ENCODE data around the gene ATP5F1A. TPM values are rescaled to one million over a fixed set of nuclear protein-coding genes. Genes with fewer than 3 reads are reported as not detected.
A peak's percentile ranks its signal among the peaks of the same experiment; 100 is the strongest.
"Not testable (repeated sequence)": the region's sequence is repeated elsewhere in the genome, so short reads cannot be mapped to it uniquely, and the experiment has no call there.

Gene ATP5F1A
- total RNA-seq, 2 experiments from 2014 or later = 442 to 447 TPM

DNA sequence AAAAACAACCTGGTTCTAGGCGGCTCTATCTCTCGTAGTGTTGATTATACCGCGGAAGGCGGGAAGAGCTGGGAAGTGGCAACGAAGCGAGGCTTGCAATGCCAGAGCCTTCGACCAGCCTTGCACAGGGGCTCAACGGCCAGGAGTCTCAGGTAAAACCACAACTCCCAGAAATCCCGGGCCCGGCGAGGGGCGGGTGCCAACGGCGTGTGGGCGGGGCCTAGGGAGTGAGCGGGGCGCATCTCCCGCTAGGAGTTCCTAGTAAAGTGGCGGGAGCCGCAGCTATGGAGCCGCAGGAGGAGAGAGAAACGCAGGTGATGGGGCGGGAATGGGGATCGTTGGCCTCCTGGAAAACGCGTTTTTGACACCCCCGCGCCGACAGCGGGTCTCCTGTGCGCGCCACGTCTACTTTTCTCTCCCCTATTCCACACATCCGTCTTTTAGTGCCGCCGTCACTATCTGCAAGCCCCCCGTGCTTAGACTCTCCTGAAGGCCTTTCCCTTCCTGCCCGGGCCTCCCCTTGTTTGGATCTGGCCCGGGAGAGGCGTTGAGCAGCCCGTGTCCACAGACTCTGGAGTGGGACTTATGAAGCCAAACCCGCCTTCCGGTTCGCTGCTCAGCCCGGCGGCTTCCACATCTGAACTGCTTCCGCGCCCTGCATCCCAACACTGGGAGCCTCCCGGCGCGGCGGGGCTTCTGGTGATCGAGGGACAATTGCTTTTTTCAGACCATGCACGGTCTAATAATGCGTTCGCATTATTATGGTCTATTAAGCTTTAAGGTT, 6.2 kb upstream of the ATP5F1A start, which contains the start of gene HAUS1:
HAUS1 (plus strand) TSS at position 258 of the 784 bp plus-strand sequence; CDS start at position 285, 27 bp downstream.
- H3K27me3 Mint-ChIP-seq = no peaks in the 10 kb centered on the region
- H3K9me3 Mint-ChIP-seq = no peaks in the 10 kb centered on the region
- H3K4me3 Mint-ChIP-seq = peak within 1 kb of the TSS; percentile 99
- peaks cover 29% of the 10 kb centered on the region for H3K4me1 Mint-ChIP-seq (ENCODE audit: low read depth)
- peak within 1 kb of the TSS; percentile 89 for H3K27ac Mint-ChIP-seq
- POLR2A ChIA-PET = no interaction called here
- peak; percentile 90 for DNase-seq
- H3K36me3 Mint-ChIP-seq = peaks cover 16% of the 10 kb centered on the region
- intact Hi-C loops (cut with micrococcal nuclease) = loop anchor here (2.0 kb wide), 1 partner anchor 52 kb away; no protein-coding TSS in a partner anchor
- CTCF ChIA-PET = interaction anchor here (1.0 kb wide), 1 partner anchor 69 kb away, joined by 3 read pairs; a partner anchor contains a TSS

DNA sequence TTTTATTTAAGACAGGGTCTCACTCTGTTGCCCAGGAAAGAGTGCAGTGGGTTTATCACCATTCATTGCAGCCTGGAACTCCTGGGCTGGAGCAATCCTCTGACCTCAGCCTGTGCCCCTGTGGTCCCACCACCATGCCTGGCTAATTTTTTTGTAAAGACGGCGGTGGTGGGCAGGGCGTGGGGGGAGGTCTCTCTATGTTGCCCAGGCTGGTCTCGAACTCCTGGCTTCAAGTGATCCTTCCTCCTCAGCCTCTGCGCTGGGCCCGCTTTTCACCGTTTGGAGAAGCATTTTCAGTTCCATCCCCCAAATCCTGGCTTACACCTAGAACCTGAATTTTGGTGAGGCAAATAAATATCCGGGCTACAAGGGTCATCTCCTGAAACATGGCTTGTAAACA, 1.4 kb upstream of the ATP5F1A start:
- H3K27me3 Mint-ChIP-seq = no peaks in the 10 kb centered on the region
- H3K36me3 Mint-ChIP-seq = peaks cover 16% of the 10 kb centered on the region
- ChIA-PET CTCF (interaction anchor here (1.0 to 2.4 kb wide), 2 partner anchors 49 to 74 kb away, joined by 3 to 14 read pairs; a partner anchor contains a TSS), POLR2A (interaction anchor here (2.8 kb wide), 1 partner anchor 74 kb away, joined by 14 read pairs; a partner anchor contains a TSS)
- H3K27ac Mint-ChIP-seq = no peak overlapping the region
- H3K4me3 Mint-ChIP-seq = no peak overlapping the region
- H3K9me3 Mint-ChIP-seq = no peaks in the 10 kb centered on the region
- no peak for DNase-seq
- intact Hi-C loops (cut with micrococcal nuclease) = loop anchor here (2.0 to 10.0 kb wide), 2 partner anchors 27 to 1815 kb away; partner anchors contain the start of gene PSTPIP2
- H3K4me1 Mint-ChIP-seq (ENCODE audit: low read depth) = peaks cover 21% of the 10 kb centered on the region

DNA sequence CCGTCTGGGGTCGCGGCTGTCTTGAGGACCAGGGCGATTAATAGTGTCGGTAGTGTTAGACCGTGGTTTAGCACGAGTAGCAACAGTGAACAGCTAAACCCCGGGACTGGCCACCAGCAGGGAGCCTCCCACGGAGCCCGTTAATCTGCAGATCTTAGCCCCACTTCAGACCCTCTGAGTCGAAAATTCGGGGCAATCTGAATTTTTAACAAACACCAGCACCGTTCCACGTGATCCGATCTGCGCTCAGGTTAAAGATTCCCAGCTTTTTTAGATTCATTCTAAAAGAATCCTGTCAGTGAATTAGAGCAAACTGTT, 479 bp upstream of the ATP5F1A start:
- no peak for DNase-seq
- intact Hi-C loops (cut with micrococcal nuclease) = loop anchor here (2.0 to 10.0 kb wide), 2 partner anchors 26 to 1816 kb away; partner anchors contain the start of gene PSTPIP2
- ChIA-PET CTCF (interaction anchor here (1.0 to 2.4 kb wide), 2 partner anchors 50 to 75 kb away, joined by 3 to 14 read pairs; a partner anchor contains a TSS), POLR2A (interaction anchor here (2.8 kb wide), 1 partner anchor 75 kb away, joined by 14 read pairs; a partner anchor contains a TSS)
- Mint-ChIP-seq H3K36me3 (peaks cover 20% of the 10 kb centered on the region), H3K27me3 (no peaks in the 10 kb centered on the region), H3K27ac (peak overlapping the region; percentile 93), H3K4me1 (ENCODE audit: low read depth) (peaks cover 22% of the 10 kb centered on the region), H3K4me3 (peak overlapping the region; percentile 98), H3K9me3 (no peaks in the 10 kb centered on the region)

DNA sequence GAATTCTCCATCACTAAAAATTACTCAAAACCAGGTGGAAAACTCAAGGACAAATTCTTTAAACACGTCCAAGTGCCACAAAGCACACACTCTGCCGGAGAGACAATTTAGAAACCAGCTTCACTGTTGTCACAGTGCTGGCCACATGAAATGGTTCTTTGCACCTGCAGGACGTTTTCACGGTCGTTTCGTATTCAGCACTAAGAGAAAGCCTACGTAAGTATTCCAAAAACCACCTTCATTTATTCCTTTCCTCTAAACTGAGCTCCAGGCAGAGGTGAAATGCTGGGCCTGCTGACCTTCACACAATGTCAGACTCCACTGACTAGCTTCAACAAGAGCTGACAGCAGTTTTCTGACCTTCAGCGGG, 680 bp downstream of the ATP5F1A start:
- Mint-ChIP-seq H3K4me1 (ENCODE audit: low read depth) (peaks cover 25% of the 10 kb centered on the region), H3K27me3 (no peaks in the 10 kb centered on the region), H3K36me3 (peaks cover 24% of the 10 kb centered on the region), H3K4me3 (peak overlapping the region; percentile 98), H3K9me3 (no peaks in the 10 kb centered on the region), H3K27ac (peak overlapping the region; percentile 93)
- ChIA-PET POLR2A (interaction anchor here (2.8 kb wide), 1 partner anchor 76 kb away, joined by 14 read pairs; a partner anchor contains a TSS), CTCF (interaction anchor here (0.7 to 2.4 kb wide), 4 partner anchors 24 to 561 kb away, joined by 3 to 14 read pairs (median 6); a partner anchor contains a TSS)
- DNase-seq = no peak
- intact Hi-C loops (cut with micrococcal nuclease) = loop anchor here (2.0 to 10.0 kb wide), 2 partner anchors 77 to 1817 kb away; a partner anchor contains a TSS

DNA sequence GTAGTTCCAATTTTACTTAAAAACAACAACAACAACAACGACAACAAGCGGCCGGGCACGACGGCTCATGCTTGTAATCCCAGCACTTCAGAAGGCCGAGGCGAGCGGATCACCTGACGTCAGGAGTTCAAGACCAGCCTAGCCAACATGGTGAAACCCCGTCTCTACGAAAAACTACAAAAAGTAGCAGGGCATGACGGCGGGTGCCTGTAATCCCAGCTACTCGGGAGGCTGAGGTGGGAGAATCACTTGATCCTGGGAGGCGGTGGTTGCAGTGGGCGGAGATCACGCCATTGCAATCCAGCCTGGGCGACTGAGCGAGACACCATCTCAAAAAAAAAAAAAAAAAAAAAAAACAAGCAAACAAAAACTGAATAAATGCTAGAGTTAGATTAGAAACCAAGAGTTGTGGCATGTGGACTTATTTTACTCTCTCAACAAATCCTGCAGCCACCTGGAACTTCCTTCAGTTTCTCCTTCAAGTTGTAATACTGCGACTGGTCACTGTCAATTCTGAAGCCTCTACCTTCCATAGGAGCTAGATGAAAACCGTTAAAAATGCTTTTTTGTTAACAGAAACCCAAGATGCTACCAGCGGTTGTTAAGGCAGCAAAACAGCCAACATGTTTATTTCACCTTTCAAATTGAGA, 1.3 kb downstream of the ATP5F1A start:
- intact Hi-C loops (cut with micrococcal nuclease) = loop anchor here (2.0 to 10.0 kb wide), 2 partner anchors 78 to 1818 kb away; a partner anchor contains a TSS
- Mint-ChIP-seq H3K36me3 (peaks cover 27% of the 10 kb centered on the region), H3K27me3 (no peaks in the 10 kb centered on the region), H3K27ac (peak overlapping the region; percentile 93), H3K4me1 (ENCODE audit: low read depth) (peaks cover 29% of the 10 kb centered on the region), H3K9me3 (no peaks in the 10 kb centered on the region), H3K4me3 (peak overlapping the region; percentile 98)
- POLR2A ChIA-PET = interaction anchor here (2.8 kb wide), 1 partner anchor 77 kb away, joined by 14 read pairs; a partner anchor contains a TSS
- peak; percentile 20 for DNase-seq
- CTCF ChIA-PET = interaction anchor here (0.7 to 2.4 kb wide), 4 partner anchors 23 to 561 kb away, joined by 3 to 14 read pairs (median 6); a partner anchor contains a TSS

DNA sequence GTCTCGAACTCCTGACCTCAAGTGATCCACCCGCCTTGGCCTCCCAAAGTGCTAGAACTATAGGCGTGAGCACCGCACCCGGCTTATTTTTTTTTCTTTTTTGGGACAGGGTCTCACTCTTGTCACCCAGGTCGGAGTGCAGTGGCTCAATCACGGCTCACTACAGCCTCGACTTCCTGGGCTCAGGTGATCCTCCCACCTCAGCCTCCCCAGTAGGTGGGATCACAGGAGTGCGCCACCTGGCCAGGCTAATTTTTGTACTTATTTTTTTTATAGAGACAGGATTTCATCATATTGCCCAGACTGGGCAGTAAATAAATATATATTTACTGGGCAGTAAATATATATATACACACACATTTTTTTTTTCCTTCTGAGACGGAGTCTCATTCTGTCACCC, 2.6 kb downstream of the ATP5F1A start:
- CTCF ChIA-PET = interaction anchor here (1.4 to 2.2 kb wide), 2 partner anchors 22 kb away, joined by 5 to 7 read pairs; no protein-coding TSS in a partner anchor
- no peak overlapping the region for H3K4me3 Mint-ChIP-seq
- peaks cover 38% of the 10 kb centered on the region for H3K4me1 Mint-ChIP-seq (ENCODE audit: low read depth)

DNA sequence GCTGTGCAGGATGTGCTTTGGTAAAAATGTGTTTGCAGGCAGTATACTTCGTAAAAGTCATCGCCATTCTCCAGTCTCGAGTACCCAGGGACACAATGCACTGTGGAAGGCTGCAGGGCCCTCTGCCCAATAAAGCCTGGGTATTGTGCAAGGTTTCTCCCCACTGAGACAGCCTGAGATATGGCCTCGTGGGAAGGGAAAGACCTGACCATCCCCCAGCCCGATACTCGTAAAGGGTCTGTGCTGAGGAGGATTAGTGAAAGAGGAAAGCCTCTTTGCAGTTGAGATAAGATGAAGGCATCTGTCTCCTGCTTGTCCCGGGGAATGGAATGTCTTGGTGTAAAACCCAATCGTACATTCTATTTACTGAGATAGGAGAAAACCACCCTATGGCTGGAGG, 9.6 kb downstream of the ATP5F1A start:
- CTCF ChIA-PET; DNase-seq; H3K9me3 Mint-ChIP-seq; H3K4me3 Mint-ChIP-seq; H3K27me3 Mint-ChIP-seq; POLR2A ChIA-PET; H3K27ac Mint-ChIP-seq; intact Hi-C loops (cut with micrococcal nuclease): not testable (repeated sequence)
- Mint-ChIP-seq H3K36me3 (peaks cover 71% of the 10 kb centered on the region), H3K4me1 (ENCODE audit: low read depth) (peaks cover 20% of the 10 kb centered on the region)

More for the DNA sequence above, 2.6 kb downstream of the ATP5F1A start:
- DNase-seq = no peak
- POLR2A ChIA-PET = interaction anchor here (0.7 kb wide), 1 partner anchor 78 kb away, joined by 5 read pairs; a partner anchor contains a TSS
- Mint-ChIP-seq H3K27ac (no peak overlapping the region), H3K9me3 (no peaks in the 10 kb centered on the region), H3K36me3 (peaks cover 39% of the 10 kb centered on the region), H3K27me3 (no peaks in the 10 kb centered on the region)
- intact Hi-C loops (cut with micrococcal nuclease) = loop anchor here (10.0 kb wide), 1 partner anchor 1819 kb away; no protein-coding TSS in a partner anchor

DNA sequence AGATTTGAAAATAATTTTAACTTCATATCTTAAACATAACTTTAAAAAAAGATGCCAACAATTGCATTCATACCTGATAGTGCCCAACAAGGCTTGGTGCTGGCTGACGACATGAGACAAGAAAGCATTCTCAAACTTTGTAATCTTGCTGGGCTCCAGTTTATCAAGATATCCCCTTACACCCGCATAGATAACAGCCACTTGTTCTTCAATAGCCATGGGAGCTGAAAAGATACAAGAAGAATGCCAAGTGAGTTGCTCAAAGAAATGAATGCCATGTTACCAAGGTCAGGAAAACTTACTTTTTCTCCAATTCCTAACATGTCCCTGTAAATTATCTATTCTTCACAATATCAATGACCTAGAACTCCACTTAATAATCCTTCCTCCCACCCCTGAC, 13.7 kb downstream of the ATP5F1A start:
- DNase-seq = no peak
- Mint-ChIP-seq H3K4me3 (no peak overlapping the region), H3K4me1 (ENCODE audit: low read depth) (peaks cover 3% of the 10 kb centered on the region), H3K36me3 (peaks cover 62% of the 10 kb centered on the region), H3K27ac (no peak overlapping the region), H3K27me3 (no peaks in the 10 kb centered on the region), H3K9me3 (no peaks in the 10 kb centered on the region)
- ChIA-PET POLR2A (no interaction called here), CTCF (interaction anchor here (2.7 kb wide), 1 partner anchor 11 kb away, joined by 10 read pairs; no protein-coding TSS in a partner anchor)
- intact Hi-C loops (cut with micrococcal nuclease) = no loop called here

DNA sequence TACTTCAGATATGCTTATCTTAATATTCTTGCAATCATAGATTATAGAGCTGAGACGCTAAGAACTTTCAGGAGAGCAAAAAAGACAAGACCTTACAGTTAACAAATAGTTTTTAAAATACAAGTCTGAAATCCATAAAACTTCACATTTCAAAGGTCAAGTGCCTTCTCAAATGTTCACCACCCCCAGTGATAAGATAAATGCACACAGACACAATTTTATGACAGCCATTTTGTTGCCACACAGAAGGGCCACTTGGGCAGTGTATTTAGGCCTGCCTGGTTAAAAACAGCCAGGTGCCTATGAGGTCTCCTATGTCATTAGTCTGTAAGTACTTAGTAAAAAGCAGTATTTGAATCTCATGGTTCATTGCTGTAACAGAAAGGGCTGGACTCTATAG, 17.9 kb downstream of the ATP5F1A start:
- intact Hi-C loops (cut with micrococcal nuclease) = no loop called here
- no peak overlapping the region for H3K4me3 Mint-ChIP-seq
- ChIA-PET CTCF (no interaction called here), POLR2A (no interaction called here)
- H3K36me3 Mint-ChIP-seq = peaks cover 34% of the 10 kb centered on the region
- H3K4me1 Mint-ChIP-seq (ENCODE audit: low read depth) = no peaks in the 10 kb centered on the region
- H3K27ac Mint-ChIP-seq = no peak overlapping the region
- H3K9me3 Mint-ChIP-seq = no peaks in the 10 kb centered on the region
- H3K27me3 Mint-ChIP-seq = no peaks in the 10 kb centered on the region
- DNase-seq = no peak

DNA sequence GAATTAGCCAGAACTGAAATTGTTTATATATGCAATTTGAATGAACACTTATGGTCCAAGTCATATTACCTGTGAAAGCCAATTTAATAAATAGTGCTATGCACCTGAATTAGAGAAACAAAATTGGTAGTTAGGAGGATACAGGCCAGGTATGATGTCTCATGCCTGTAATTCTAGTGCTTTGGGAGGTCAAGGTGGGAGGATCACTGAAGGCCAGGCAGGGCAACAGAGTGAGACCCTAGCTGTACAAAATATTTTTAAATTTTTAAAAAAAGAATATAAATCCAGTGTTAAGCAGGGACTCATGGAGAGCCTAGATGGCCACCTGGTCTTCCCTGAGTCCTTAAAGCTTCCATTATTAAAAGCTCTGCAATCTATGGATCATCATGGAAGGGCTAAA, 18.8 kb downstream of the ATP5F1A start:
- intact Hi-C loops (cut with micrococcal nuclease) = no loop called here
- POLR2A ChIA-PET = no interaction called here
- DNase-seq = no peak
- CTCF ChIA-PET = no interaction called here
- no peak overlapping the region for H3K27ac Mint-ChIP-seq
- H3K27me3 Mint-ChIP-seq = no peaks in the 10 kb centered on the region
- peaks cover 30% of the 10 kb centered on the region for H3K36me3 Mint-ChIP-seq
- no peaks in the 10 kb centered on the region for H3K4me1 Mint-ChIP-seq (ENCODE audit: low read depth)
- no peaks in the 10 kb centered on the region for H3K9me3 Mint-ChIP-seq
- H3K4me3 Mint-ChIP-seq = no peak overlapping the region

DNA sequence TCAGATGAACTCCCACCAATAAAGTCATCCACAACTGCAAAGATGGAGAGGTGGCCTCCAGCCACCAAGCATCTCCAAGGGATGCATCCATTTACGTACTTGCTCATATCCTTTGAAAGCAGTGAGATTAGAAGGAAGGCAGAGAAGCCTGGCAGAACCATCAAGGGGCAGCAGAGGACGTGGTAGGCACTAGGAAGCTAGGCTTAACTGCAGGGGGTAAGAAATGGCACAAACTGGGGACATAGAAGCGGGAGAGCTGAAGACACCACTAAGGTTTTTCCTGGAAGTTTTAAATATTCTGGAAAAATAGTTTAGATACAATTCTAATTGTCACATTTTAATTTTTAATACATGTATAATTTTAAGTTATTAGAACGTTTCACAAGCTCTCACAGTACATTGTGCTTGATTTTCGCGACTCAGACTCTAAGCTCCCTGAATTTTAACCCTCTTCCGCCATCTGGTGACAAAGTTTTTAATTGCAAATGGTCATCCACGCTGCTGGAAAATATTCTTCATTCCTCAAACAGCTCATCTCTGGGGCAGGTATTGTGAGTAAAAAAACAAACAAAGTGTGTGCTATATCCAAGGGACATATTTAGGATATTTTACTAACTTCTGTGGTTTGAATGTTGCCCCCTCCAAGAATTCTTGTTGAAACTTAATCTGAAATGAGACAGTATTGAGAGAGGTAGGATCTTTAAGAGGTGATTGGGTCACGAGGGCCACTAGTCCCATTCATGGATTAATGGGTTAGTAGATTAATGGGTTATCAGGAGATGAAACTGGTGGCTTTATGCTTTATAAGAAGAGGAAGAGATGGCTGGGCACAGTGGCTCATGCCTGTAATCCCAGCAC, 24.4 kb downstream of the ATP5F1A start:
- no peak overlapping the region for H3K27ac Mint-ChIP-seq
- intact Hi-C loops (cut with micrococcal nuclease) = loop anchor here (1.0 to 2.0 kb wide), 11 partner anchors 25 to 453 kb away; partner anchors contain the start of genes ATP5F1A and EPG5

More for the DNA sequence above, 24.4 kb downstream of the ATP5F1A start:
- CTCF ChIA-PET = interaction anchor here (0.6 to 3.8 kb wide), 55 partner anchors 10 to 584 kb away, joined by 3 to 49 read pairs (median 5); a partner anchor contains a TSS
- DNase-seq = peak; percentile 65
- Mint-ChIP-seq H3K4me3 (no peak overlapping the region), H3K4me1 (ENCODE audit: low read depth) (peaks cover 37% of the 10 kb centered on the region), H3K9me3 (no peaks in the 10 kb centered on the region), H3K27me3 (no peaks in the 10 kb centered on the region), H3K36me3 (no peaks in the 10 kb centered on the region)
- POLR2A ChIA-PET = interaction anchor here (0.6 to 1.5 kb wide), 4 partner anchors 100 to 411 kb away, joined by 3 to 4 read pairs (median 4); no protein-coding TSS in a partner anchor
